OCI-LY1 (cell line): ENCODE measurements around the gene DYNC1LI2.

ENCODE experiments used
- H2AFZ ChIP-seq: fragments of 200-600 bp; sonication (generic), shearing (Covaris generic); 2 replicates; pipeline ENCODE4 v1.6.0; 2014; ENCODE audit warnings: antibody characterized with exemption, mild to moderate bottlenecking, low read length
- H3F3A ChIP-seq: fragments of 200-600 bp; sonication (generic), shearing (Covaris generic); 2 replicates; pipeline ENCODE4 v1.6.0; 2014; ENCODE audit warnings: mild to moderate bottlenecking, antibody characterized with exemption, low read length, moderate library complexity; ENCODE audit not compliant: insufficient read depth
- H3K27ac ChIP-seq: fragments of 200-600 bp; sonication (generic); 2 replicates; pipeline ENCODE4 v1.5.1; 2014; ENCODE audit warnings: low read length, mixed run types, mild to moderate bottlenecking, low read depth; ENCODE audit not compliant: poor library complexity, severe bottlenecking
- H3K27me3 ChIP-seq: fragments of 200-600 bp; sonication (generic); 2 replicates; pipeline ENCODE4 v1.6.0; 2014; ENCODE audit warnings: antibody characterized with exemption, mild to moderate bottlenecking, low read length, moderate library complexity; ENCODE audit not compliant: insufficient read depth
- H3K36me3 ChIP-seq: fragments of 200-600 bp; sonication (generic); 2 replicates; pipeline ENCODE4 v1.6.1; 2014; ENCODE audit warnings: mild to moderate bottlenecking, antibody characterized with exemption, low read length, moderate library complexity, mixed read lengths; ENCODE audit not compliant: insufficient read depth
- H3K4me1 ChIP-seq: fragments of 200-600 bp; sonication (generic); 2 replicates; pipeline ENCODE4 v1.5.1; 2014; ENCODE audit warnings: mild to moderate bottlenecking, low read length, moderate library complexity; ENCODE audit not compliant: insufficient read depth, severe bottlenecking
- H3K4me2 ChIP-seq: fragments of 200-600 bp; sonication (generic), shearing (Covaris generic); 2 replicates; pipeline ENCODE4 v1.6.1; 2014; ENCODE audit warnings: low read length
- H3K4me3 ChIP-seq: fragments of 200-600 bp; sonication (generic); 2 replicates; pipeline ENCODE4 v1.5.1; 2014; ENCODE audit warnings: low read length, low read depth, mild to moderate bottlenecking, mixed read lengths; ENCODE audit not compliant: poor library complexity, severe bottlenecking
- H3K79me2 ChIP-seq: fragments of 200-600 bp; shearing (Covaris generic); 2 replicates; pipeline ENCODE4 v1.6.1; 2016; ENCODE audit warnings: mixed run types, low read length, mixed read lengths; ENCODE audit not compliant: insufficient read depth
- H3K9ac ChIP-seq: fragments of 200-600 bp; sonication (generic), shearing (Covaris generic); 2 replicates; pipeline ENCODE4 v1.6.1; 2014; ENCODE audit warnings: mild to moderate bottlenecking, low read length, mixed read lengths
- H3K9me2 ChIP-seq: fragments of 200-600 bp; sonication (generic), shearing (Covaris generic); 2 replicates; pipeline ENCODE4 v1.6.1; 2014; ENCODE audit warnings: low read depth, mild to moderate bottlenecking, low read length, mixed read lengths
- H3K9me3 ChIP-seq: fragments of 200-600 bp; shearing (Covaris generic); 2 replicates; pipeline ENCODE4 v1.6.1; 2014; ENCODE audit warnings: low read length, mixed read lengths
- H4K20me1 ChIP-seq: fragments of 200-600 bp; sonication (generic), shearing (Covaris generic); 2 replicates; pipeline ENCODE4 v1.6.0; 2016; ENCODE audit warnings: mild to moderate bottlenecking, low read length; ENCODE audit not compliant: insufficient read depth
- EZH2 ChIP-seq: fragments of 200-600 bp; sonication (generic), shearing (Covaris generic); IDR thresholded peaks from 2 replicates; pipeline ENCODE4 v1.8.0; 2017; ENCODE audit warnings: borderline replicate concordance, mixed run types, mild to moderate bottlenecking, antibody characterized with exemption, low read length, moderate library complexity, mixed read lengths
- TF ChIP-seq, protein P1 (sequence below): fragments of 200-600 bp; sonication (generic), shearing (Covaris generic); IDR thresholded peaks from 2 replicates; pipeline ENCODE4 v1.5.1; 2017; ENCODE audit warnings: mild to moderate bottlenecking, antibody characterized with exemption, low read length, moderate library complexity, mixed read lengths

The DYNC1LI2 gene

DNA sequence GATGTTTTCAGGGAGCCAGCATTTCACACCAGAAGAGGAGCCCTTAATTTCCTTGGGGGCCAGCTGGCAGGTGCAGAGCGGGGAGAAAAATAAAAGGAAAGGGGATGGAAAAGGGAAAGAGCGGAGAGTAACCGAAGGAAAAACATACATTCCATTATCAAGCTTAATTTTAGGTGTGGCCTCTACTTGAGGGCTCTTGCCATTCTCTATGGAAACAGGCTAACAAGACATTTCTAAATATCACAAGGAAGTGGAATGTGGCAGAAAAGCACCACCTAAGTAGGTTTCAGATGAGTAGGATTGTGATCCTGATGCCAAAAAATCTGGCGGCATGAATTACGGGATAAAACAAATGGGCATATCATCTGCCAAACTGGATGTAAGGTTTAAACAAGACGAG lies 970 bp upstream of the DYNC1LI2 start:
- H4K20me1 ChIP-seq = no peaks in the 10 kb centered on the region
- H3K4me1 ChIP-seq = peaks cover 24% of the 10 kb centered on the region
- H3K9me2 ChIP-seq = no peaks in the 10 kb centered on the region
- H3K79me2 ChIP-seq = peaks cover 18% of the 10 kb centered on the region
- H3F3A ChIP-seq = no peaks in the 10 kb centered on the region
- no peak for TF ChIP-seq EZH2
- TF ChIP-seq, protein P1, sequence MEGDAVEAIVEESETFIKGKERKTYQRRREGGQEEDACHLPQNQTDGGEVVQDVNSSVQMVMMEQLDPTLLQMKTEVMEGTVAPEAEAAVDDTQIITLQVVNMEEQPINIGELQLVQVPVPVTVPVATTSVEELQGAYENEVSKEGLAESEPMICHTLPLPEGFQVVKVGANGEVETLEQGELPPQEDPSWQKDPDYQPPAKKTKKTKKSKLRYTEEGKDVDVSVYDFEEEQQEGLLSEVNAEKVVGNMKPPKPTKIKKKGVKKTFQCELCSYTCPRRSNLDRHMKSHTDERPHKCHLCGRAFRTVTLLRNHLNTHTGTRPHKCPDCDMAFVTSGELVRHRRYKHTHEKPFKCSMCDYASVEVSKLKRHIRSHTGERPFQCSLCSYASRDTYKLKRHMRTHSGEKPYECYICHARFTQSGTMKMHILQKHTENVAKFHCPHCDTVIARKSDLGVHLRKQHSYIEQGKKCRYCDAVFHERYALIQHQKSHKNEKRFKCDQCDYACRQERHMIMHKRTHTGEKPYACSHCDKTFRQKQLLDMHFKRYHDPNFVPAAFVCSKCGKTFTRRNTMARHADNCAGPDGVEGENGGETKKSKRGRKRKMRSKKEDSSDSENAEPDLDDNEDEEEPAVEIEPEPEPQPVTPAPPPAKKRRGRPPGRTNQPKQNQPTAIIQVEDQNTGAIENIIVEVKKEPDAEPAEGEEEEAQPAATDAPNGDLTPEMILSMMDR = no peak
- no peak overlapping the region for H3K9ac ChIP-seq
- peak overlapping the region; percentile 92; the same call in 1 of the 2 replicates for H2AFZ ChIP-seq
- H3K4me3 ChIP-seq = no peak overlapping the region
- H3K27ac ChIP-seq = no peak overlapping the region
- peaks cover 4% of the 10 kb centered on the region for H3K27me3 ChIP-seq
- H3K4me2 ChIP-seq = peak overlapping the region; percentile 99; the same call in 1 of the 2 replicates
- H3K9me3 ChIP-seq = no peaks in the 10 kb centered on the region
- peaks cover 23% of the 10 kb centered on the region for H3K36me3 ChIP-seq

DNA sequence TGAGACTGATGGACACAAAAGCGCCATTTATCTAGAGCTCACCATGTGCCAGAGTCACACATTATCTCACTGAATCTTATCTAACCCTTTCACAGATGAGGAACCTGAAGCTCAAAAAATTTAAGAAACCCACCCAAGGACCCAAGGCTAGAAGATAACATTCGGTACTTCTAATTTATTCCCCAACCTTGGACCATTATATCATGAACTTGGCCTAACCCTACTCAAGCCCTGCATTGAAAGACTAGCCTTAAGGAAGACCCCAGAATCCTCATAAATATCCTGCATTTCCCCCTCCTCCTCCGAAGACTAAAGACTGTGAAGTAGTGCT lies 548 bp upstream of the DYNC1LI2 start:
- Histone ChIP-seq H4K20me1 (no peaks in the 10 kb centered on the region), H3K9me3 (no peaks in the 10 kb centered on the region), H3K4me3 (peak overlapping the region; percentile 100), H3K27me3 (peaks cover 4% of the 10 kb centered on the region), H3K36me3 (peaks cover 26% of the 10 kb centered on the region), H3K4me2 (peak overlapping the region; percentile 99), H3K27ac (no peak overlapping the region), H3K9ac (peak overlapping the region; percentile 42; the same call in 1 of the 2 replicates), H3K9me2 (no peaks in the 10 kb centered on the region), H3F3A (no peaks in the 10 kb centered on the region), H3K4me1 (peaks cover 24% of the 10 kb centered on the region), H3K79me2 (peaks cover 18% of the 10 kb centered on the region), H2AFZ (peak overlapping the region; percentile 92)
- TF ChIP-seq EZH2 = no peak
- TF ChIP-seq, protein P1 = no peak

DNA sequence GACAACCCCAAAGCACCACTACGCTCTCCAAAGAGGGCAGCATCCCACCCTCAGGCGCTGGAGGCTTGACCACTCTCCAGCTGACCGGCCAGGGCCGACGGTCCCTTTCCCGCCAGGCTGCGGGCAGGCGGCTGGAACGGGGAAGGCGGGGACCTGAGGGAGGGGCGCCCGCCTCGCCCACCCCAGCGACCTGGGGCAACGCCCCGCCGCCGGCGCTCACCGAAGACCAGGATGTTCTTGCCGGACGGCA lies 431 bp downstream of the DYNC1LI2 start:
- peak overlapping the region; percentile 100 for H3K4me3 ChIP-seq
- TF ChIP-seq, protein P1 = no peak
- no peak for TF ChIP-seq EZH2
- H3K79me2 ChIP-seq = peaks cover 18% of the 10 kb centered on the region
- no peak overlapping the region for H2AFZ ChIP-seq
- no peak overlapping the region for H3K27ac ChIP-seq
- H4K20me1 ChIP-seq = no peaks in the 10 kb centered on the region
- H3K4me2 ChIP-seq = peak overlapping the region; percentile 99
- H3K4me1 ChIP-seq = peaks cover 24% of the 10 kb centered on the region
- peaks cover 4% of the 10 kb centered on the region for H3K27me3 ChIP-seq
- H3K9ac ChIP-seq = peak overlapping the region; percentile 99
- H3F3A ChIP-seq = no peaks in the 10 kb centered on the region
- H3K36me3 ChIP-seq = peaks cover 35% of the 10 kb centered on the region
- no peaks in the 10 kb centered on the region for H3K9me2 ChIP-seq
- H3K9me3 ChIP-seq = no peaks in the 10 kb centered on the region
